Smooth muscle cell (in vitro differentiated cells): ENCODE results near the gene OTULIN. TPM values are rescaled to one million over a fixed set of nuclear protein-coding genes. Genes with fewer than 3 reads are reported as not detected.

Experiments used
- DNase-seq: peaks from one replicate; lab custom pipeline; 2025; ENCODE audit not compliant: unreplicated experiment; lab: John Stamatoyannopoulos, UW
- H2AFZ ChIP-seq: fragments of 200-600 bp; sonication (generic); 2 replicates; pipeline ENCODE4 v1.6.0; 2016; ENCODE audit warnings: antibody characterized with exemption, low read depth, mild to moderate bottlenecking
- H3F3A ChIP-seq: fragments of 200-600 bp; sonication (generic); 2 replicates; pipeline ENCODE4 v1.6.0; 2017; ENCODE audit warnings: antibody characterized with exemption, low read depth
- H3K27ac ChIP-seq: fragments of 200-600 bp; sonication (generic); 2 replicates; pipeline ENCODE4 v1.5.1; 2016; ENCODE audit warnings: low read depth, mild to moderate bottlenecking
- H3K27me3 ChIP-seq: fragments of 200-600 bp; sonication (generic); 2 replicates; pipeline ENCODE4 v1.6.1; 2016; ENCODE audit warnings: low read depth, mild to moderate bottlenecking
- H3K36me3 ChIP-seq: fragments of 200-600 bp; sonication (generic); 2 replicates; pipeline ENCODE4 v1.5.1; 2016; ENCODE audit warnings: low read depth
- H3K4me1 ChIP-seq: fragments of 200-600 bp; sonication (generic); 2 replicates; pipeline ENCODE4 v1.5.1; 2016; ENCODE audit warnings: low read depth
- H3K4me2 ChIP-seq: fragments of 200-600 bp; sonication (generic); 2 replicates; pipeline ENCODE4 v1.6.0; 2016; ENCODE audit warnings: mild to moderate bottlenecking
- H3K4me3 ChIP-seq: fragments of 200-600 bp; sonication (generic); 2 replicates; pipeline ENCODE4 v1.5.1; 2016; ENCODE audit warnings: mild to moderate bottlenecking
- H3K79me2 ChIP-seq: fragments of 200-600 bp; sonication (generic); 2 replicates; pipeline ENCODE4 v1.6.0; 2016; ENCODE audit warnings: low read depth, mild to moderate bottlenecking
- H3K9ac ChIP-seq: fragments of 200-600 bp; sonication (generic); 2 replicates; pipeline ENCODE4 v1.6.0; 2016; ENCODE audit warnings: low read depth
- H3K9me3 ChIP-seq: fragments of 200-600 bp; sonication (generic); replicated peaks from 2 replicates; pipeline ENCODE4 v1.5.1; 2016; ENCODE audit warnings: low read depth
- H4K20me1 ChIP-seq: fragments of 200-600 bp; sonication (generic); 2 replicates; pipeline ENCODE4 v1.6.0; 2016; ENCODE audit warnings: low read depth
- WGBS: methylation state at CpG from one replicate; pipeline ENCODE4 v1.1.7; 2016; ENCODE audit warnings: low lambda C conversion rate; 5-methylcytosine and 5-hydroxymethylcytosine counted together
- polyA plus RNA-seq: library from polyadenylated mRNA; unstranded; fragments of >200 nt; fragmentation: Nextera tagmentation; extraction: Ambion mirVana; gene quantifications from 2 replicates; pipeline ENCODE4 v1.2.1, GENCODE V29; 2016
- total RNA-seq: library from RNA; depleted of rRNA; stranded (reverse); fragments of >200 nt; gene quantifications from 2 replicates; pipeline ENCODE4 v1.2.3, GENCODE V29; 2014
- TF ChIP-seq, protein P1 (sequence below): fragments of 200-600 bp; sonication (generic); IDR thresholded peaks from 2 replicates; pipeline ENCODE4 v1.5.1; 2017; ENCODE audit warnings: borderline replicate concordance, mild to moderate bottlenecking, antibody characterized with exemption; ENCODE audit not compliant: insufficient read depth, poor library complexity, severe bottlenecking

Gene OTULIN
- total and polyA plus RNA-seq, 2 experiments from 2014 or later, result 17.6 to 30.3 TPM

DNA sequence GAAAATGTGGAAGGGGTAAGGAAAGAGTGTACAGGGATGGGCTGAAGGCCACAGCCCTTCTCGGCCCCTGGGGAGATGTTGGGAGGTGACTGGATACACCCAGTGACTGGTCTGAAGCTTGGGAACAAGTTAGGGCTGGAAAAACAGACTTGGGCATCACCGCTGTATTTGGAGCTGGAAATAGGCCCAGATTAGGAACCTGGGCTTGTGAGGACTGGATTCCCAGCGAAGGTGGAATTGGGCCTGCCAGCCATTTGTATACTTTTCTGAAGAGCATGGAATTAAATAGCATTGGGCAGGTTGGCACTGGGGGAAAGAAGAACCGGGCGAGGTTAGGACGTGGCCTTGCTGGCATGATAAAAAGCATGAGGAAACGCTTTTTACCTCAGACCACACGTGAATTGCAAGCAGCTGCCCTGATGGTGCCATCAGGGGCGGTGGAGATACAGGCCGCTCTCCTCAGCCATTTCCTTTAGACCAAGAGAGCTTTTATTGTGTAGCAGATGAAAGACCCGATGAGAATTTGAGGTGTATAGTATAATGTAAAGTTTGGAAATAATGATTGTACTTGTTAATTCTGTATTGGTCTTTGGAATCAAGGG is 37.8 kb downstream of the OTULIN start:
- Histone ChIP-seq H3K9ac (no peak overlapping the region), H3K27ac (peak overlapping the region; percentile 34), H3K4me3 (no peak overlapping the region), H3K4me2 (no peak overlapping the region), H4K20me1 (no peaks in the 10 kb centered on the region), H3K79me2 (peaks cover 4% of the 10 kb centered on the region), H3K36me3 (no peaks in the 10 kb centered on the region), H3K9me3 (no peaks in the 10 kb centered on the region), H2AFZ (no peak overlapping the region), H3K27me3 (no peaks in the 10 kb centered on the region), H3K4me1 (no peaks in the 10 kb centered on the region), H3F3A (peaks cover 3% of the 10 kb centered on the region)
- DNase-seq, result no peak
- WGBS, result 95% methylated on average over 11 of the region's 11 CpGs
- TF ChIP-seq, protein P1, sequence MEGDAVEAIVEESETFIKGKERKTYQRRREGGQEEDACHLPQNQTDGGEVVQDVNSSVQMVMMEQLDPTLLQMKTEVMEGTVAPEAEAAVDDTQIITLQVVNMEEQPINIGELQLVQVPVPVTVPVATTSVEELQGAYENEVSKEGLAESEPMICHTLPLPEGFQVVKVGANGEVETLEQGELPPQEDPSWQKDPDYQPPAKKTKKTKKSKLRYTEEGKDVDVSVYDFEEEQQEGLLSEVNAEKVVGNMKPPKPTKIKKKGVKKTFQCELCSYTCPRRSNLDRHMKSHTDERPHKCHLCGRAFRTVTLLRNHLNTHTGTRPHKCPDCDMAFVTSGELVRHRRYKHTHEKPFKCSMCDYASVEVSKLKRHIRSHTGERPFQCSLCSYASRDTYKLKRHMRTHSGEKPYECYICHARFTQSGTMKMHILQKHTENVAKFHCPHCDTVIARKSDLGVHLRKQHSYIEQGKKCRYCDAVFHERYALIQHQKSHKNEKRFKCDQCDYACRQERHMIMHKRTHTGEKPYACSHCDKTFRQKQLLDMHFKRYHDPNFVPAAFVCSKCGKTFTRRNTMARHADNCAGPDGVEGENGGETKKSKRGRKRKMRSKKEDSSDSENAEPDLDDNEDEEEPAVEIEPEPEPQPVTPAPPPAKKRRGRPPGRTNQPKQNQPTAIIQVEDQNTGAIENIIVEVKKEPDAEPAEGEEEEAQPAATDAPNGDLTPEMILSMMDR, result no peak

DNA sequence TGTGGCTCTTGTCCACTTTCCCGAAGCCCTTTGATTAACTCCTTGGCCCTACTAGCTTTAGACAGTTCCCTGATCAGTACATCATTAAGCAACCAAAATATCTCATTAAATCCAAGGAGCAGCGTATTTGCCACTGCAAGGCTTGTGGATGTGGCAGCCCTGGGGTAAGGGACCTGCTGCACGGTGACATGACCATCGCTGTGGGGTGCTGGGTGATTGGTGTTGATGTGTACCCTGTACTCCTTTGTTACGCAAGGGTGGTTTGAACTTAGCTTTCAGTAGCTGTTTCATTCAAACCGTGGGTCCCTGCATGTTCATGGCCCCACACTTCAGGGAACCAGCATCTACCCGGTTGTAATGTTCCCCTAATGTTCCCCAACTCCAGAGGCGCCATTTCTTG is 41.0 kb downstream of the OTULIN start:
- peak overlapping the region; percentile 55 for H3K27ac ChIP-seq
- H3K4me2 ChIP-seq, result no peak overlapping the region
- H3K4me3 ChIP-seq, result no peak overlapping the region
- TF ChIP-seq, protein P1, result no peak
- no peaks in the 10 kb centered on the region for H3K27me3 ChIP-seq
- H4K20me1 ChIP-seq, result no peaks in the 10 kb centered on the region
- H3K4me1 ChIP-seq, result no peaks in the 10 kb centered on the region
- peaks cover 3% of the 10 kb centered on the region for H3F3A ChIP-seq
- WGBS, result 99% methylated on average over 8 of the region's 8 CpGs
- H3K36me3 ChIP-seq, result peaks cover 7% of the 10 kb centered on the region
- H3K9me3 ChIP-seq, result no peaks in the 10 kb centered on the region
- no peak overlapping the region for H2AFZ ChIP-seq
- DNase-seq, result no peak
- H3K9ac ChIP-seq, result no peak overlapping the region
- H3K79me2 ChIP-seq, result no peaks in the 10 kb centered on the region

DNA sequence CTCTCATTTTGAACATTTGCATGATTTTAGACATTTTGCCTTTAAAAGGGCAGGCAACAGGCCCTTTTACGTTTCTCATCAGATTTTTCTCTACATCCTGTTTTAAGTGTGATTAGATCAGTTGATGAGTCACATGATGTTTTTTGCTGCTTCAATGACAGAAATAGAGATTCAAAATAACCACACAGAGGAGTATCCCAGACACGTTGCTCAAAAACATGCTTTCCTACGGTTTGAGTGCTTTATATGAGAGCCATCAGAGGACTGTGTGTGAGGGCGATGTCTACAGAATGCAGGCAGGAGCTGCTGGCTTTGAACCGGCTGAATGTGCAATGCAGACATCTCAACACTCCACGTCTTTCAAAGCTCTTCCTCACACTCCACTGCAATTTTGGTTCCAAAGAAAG is 42.1 kb downstream of the OTULIN start:
- no peaks in the 10 kb centered on the region for H3K4me1 ChIP-seq
- H3K4me3 ChIP-seq, result no peak overlapping the region
- no peaks in the 10 kb centered on the region for H3K79me2 ChIP-seq
- TF ChIP-seq, protein P1, result no peak
- no peaks in the 10 kb centered on the region for H4K20me1 ChIP-seq
- no peak overlapping the region for H2AFZ ChIP-seq
- no peak overlapping the region for H3K9ac ChIP-seq
- peak overlapping the region; percentile 38 for H3K4me2 ChIP-seq
- DNase-seq, result no peak
- no peaks in the 10 kb centered on the region for H3K9me3 ChIP-seq
- H3F3A ChIP-seq, result peaks cover 3% of the 10 kb centered on the region
- 37% methylated on average over 6 of the region's 6 CpGs for WGBS
- peak overlapping the region; percentile 55 for H3K27ac ChIP-seq
- no peaks in the 10 kb centered on the region for H3K27me3 ChIP-seq
- peaks cover 7% of the 10 kb centered on the region for H3K36me3 ChIP-seq

DNA sequence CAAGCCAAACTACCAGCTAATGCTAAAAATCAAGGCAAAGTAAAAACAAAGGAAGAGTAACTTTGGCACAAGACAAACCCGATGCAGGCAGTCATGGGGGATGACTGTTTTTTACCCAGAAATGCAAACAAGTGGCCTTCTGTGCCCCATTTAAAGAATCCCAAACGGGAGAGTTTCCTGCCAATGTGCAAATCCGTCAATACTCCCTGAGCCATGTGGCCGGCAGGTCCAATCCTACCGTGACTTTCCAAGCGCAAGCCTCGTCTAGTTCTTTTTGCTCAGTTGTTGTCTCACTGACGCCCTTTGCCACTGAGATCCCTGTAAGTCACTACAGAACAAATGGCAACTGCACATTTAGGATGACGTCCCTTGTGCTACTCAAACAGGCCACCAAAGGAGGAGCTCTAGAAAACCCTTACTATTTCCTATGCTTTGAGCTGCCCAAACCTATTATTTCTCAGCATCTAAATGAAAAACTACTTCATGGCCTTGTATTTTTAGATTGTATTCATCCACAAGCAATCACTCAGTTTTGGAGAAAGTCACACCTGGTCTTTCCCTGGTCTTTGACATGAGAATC is 43.4 kb downstream of the OTULIN start:
- Histone ChIP-seq H3F3A (peaks cover 3% of the 10 kb centered on the region), H3K27me3 (no peaks in the 10 kb centered on the region), H3K9me3 (no peaks in the 10 kb centered on the region), H3K9ac (no peak overlapping the region), H3K4me3 (no peak overlapping the region), H4K20me1 (no peaks in the 10 kb centered on the region), H3K27ac (peak overlapping the region; percentile 55), H3K36me3 (peaks cover 7% of the 10 kb centered on the region), H3K4me1 (no peaks in the 10 kb centered on the region), H3K4me2 (no peak overlapping the region), H3K79me2 (no peaks in the 10 kb centered on the region), H2AFZ (no peak overlapping the region)
- no peak for DNase-seq
- TF ChIP-seq, protein P1, result no peak
- 95% methylated on average over 9 of the region's 9 CpGs for WGBS
